NCI-H2107 treated with DMSO at 0.1 percent for 48 hours (cell line): ENCODE measurements around the gene RAMP3.

Experiments used
- DNase-seq: peaks from one replicate; lab custom pipeline; 2025; ENCODE audit not compliant: unreplicated experiment; lab: John Stamatoyannopoulos, UW

Gene RAMP3

DNA sequence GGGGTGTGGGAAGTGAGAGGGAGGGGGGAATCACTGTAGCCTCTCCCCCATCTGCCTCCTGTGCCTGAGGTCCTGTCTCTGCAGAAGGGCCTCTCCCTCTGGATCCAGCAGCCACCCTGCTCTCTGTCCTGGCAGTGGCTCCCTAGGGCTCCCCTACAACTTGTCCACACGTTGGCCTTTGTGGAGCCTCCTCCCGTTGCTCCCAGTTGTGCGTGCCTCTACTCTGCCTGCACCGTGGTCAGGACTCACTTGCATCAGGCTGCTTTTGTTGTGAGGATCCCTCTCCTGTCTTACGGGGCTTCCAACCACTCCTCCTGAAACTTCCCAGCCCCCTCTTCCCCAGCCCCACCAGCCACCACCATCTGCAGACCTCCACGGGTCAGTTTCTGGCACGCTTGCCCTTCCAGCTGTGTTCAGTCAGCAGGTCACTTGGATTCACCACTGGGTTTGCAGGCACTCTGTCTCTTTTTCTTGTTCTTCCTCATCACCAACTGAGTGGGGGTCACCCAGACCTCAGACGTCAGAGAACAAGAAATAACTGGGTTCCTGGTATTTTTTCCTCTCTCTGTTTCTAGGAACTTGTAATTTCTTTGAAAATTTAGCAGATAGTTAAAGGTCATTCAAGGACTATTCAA is 62.3 kb downstream of the RAMP3 start:
- no peak for DNase-seq

DNA sequence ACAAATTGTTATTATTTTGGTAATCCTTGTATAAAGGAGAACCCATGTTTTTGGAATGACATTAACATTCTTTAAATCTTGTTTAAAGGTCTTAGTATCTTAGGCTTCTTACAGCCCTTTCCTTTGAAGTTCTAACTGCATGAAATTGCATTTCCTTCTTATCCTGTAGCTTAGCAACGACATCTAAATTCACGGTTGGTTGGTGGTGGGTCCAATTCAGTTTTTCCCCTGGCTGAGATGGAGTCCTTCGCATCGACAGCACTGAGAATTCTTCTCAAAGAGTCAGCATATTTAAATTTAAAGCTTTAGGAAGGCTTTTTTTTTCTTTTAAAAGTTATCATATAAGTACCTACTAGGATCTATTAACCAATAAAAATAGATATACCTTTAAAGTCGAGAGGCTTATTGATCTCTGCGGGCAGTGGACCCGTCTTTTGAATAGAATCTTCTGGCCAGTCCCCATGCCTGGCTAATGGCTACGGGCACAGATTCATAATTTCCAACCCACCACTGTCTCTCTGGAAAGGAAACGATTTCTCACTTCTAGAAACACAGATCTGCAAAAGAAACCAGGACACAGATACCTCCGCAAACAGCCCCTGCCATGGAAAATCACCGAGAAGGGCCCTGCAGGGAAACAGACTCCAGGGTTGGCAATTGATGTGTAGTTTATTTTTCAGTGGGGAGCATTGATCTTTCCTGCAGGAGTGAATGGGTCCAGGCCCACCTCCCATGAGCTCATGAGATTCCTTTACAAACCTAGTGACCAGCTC is 63.4 kb downstream of the RAMP3 start:
- DNase-seq, result no peak

DNA sequence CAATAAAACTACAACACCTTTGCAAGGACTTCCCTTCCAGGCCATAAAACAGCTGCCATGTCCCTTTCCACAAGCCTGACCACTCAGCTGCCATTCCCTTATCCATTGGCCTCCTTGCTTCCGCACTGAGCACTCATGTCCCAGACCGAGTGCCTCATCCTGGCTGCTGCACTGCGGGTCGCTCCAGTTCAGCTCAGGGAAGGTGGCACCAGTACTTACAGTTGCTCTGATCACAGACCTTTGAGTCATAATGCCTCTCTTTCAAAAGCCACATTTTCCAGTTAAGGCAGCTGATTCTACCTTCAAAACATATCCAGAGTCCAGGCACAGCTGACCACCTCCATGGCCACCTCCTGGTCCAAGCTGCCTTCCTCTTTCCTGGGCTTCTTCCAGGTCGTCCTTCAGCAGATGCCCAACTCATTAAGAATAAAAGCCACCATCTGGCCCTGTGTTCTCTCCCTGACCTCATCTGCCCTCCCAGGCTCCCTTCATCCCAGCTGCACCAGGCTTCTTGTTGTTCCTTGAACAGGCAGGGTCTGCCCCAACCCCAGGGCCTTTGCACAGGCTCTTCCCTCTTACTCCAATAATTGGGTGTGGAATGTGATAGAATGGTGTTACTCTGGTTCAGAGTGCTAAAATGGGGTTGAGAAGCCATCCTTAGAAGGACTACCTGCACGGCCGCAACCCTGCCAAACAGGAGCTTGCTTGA is 64.5 kb downstream of the RAMP3 start:
- DNase-seq, result no peak

DNA sequence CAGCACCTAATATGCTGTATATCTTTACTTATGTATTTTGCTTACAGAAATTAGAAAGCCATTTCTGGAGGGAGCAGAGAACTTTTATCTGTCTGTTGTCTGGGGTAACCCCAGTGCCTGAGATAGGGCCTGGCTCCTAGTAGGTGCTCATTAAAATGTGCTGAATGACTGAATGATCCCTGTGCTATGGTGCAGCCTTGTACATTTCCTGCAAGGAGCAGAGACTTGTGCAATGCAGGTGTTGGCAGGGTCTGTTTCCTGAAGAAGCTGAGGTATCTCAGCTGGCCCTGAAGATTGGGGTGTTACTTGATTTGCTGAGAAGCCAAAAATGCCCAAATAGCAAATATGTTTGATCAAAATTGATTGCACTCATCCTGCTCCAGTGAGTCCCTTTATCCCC is 65.5 kb downstream of the RAMP3 start:
- DNase-seq, result no peak

DNA sequence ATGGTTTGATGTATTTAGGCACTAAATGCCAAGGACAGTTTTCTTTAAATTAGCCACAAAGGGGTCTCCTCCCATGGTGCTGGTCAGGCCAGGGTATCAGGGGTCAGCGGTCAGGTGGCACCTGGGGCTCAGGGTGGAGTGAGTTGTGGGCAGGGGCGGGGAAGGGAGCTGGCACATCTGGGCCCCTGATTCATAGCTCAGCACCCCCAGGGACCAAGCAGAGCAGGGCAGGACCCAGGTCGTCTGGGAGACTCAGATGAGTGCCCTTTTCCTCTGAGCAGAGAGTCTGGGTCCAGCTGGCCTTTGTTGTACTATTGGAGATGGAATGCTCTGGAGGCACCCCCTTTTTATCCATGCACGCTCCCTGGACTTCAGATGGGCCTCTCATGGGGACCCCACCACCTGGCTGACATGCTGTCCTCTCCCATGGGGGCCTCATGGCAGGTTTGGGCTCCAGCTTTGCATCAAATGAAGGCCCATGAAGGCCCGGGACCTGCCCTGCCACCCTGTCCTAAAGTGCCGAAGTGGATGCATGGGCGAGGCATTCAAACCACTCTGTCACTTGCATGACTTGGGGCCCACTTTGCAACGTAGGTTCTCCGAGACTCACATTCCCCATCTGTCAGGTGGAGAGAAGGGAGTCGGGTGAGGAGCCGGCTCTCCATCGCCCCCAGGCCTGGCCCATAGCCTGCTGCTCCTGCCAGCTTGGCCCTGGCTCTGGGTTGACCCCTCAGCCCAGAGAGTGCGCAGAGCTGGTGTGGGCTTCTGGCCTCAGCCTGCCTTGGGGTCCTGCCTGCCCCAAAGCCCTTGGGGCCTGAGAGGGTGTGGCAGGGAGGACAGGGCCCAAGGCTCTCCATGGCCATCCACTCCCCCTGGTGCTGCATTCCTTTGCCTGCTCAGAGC is 66.4 kb downstream of the RAMP3 start:
- DNase-seq, result no peak

DNA sequence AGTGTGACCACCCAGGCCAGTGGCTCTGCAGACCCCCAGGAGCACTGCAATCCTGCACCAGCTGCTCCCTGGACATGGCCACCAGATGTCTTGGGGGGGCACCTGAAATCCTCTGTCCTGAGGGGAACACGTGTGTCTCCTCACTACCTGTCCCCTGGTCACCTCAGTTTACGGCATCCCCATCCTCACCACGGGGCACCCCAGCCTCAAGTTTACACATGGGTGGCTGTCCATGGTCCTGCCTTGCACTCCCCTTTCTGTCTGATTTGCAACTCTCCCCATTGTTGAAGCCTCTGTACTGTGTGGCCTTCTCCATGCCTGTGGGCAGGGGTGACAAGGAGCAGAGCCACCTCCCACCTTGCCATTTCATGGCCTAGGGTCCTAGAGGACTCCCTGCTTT is 67.2 kb downstream of the RAMP3 start:
- no peak for DNase-seq

DNA sequence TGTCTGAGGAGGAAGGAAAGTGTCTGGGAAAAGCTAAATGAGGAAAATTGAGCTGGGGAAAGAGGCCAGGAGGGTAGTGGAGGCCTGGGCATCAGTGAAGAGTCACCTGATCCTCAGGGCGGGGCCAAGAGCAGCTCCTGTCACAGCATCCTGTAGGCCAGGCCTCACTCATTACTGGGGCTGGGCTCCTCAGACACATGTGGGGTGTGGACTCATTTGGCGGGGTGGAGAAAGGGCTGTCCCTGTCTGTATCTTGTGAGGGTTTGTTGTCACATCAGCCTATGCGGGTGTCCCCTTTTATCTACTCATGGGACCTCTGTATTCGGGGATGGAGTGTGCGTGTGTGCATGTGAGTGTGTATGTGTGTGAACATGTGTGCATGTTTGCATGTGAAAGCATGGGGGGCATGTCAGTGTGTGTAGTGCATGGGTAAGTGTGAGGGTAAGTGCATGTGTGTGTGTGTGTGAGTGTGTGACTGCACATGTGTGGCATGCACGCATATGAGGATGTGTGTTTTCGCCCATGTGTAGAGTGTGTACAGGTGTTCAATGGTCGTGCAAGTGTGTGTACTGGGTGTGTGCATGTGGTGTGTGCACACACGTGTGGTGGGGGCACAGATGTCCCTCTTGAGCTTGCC is 67.8 kb downstream of the RAMP3 start:
- DNase-seq, result no peak

DNA sequence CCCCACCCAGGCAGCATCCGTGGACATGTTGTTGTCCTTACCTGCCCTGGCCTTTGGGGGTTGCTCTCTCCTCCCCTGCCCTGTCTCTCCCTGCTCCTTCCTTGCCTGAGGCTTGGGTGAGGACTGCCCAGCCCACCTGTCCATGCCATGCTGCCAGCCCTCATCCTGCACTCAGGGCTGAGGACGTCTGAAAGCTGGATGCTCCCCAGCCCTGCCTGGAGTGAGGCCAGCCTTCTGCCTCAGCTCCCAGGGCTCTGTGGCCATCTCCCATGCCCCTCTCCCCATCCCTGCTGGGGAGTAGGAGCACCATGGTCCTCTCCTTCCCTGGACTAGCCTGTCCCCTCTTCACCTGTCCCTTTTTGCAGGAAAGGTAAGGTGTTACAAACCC is 68.4 kb downstream of the RAMP3 start:
- no peak for DNase-seq

DNA sequence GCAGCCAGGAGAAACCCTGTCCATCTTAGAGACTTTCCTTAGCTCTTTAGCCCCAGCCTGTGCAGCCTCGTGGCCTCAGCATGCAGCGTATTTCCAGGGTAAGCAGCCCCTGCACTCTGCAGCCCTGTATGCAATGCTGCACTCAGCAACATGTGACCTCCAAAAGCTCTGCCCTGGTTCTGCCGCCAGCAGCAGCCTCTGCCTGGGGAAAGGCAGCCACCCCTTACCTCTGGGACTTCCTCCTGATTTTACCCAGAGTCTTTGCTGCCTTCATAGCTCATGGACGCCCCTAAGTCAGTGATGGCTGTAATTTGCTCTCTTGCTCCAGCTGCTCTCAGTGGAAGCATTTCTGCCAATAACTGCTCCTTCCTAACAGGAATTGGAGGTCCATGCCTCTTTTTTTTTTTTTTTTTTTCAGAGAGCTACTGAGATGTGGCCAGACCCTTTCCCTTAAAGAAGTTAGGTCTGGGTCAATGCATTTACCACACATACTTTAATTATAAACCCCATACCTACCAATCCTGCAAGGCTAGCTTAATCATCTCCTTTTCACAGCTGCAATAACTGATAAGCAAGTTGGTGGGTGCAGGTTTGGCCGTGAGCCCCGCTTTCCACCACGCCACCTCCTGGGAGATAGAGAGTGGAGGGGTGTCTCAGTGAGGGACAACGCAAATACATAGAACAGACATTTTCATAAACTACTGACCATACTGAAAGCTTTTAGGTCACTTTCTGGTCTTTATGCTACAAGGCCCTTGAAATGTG is 71.7 kb downstream of the RAMP3 start:
- DNase-seq, result no peak

DNA sequence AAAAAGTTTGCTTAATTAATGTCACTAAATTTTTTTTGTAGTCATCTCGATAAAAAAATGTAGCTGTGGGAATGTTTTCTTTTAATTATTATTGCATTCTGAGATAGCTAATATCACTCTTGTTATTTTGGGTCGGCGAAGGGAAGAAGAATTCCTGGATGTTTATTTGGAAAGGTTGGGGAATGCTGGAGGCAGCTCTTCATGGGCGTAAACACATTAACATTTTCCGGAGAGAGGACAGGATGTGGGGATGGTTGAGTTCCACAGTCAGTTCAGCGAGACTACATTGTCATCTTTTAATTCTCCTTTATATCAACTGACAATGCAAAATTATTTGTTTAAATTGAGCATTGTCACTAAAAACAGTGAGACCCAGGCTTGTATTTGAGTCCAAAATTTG is 72.5 kb downstream of the RAMP3 start:
- DNase-seq, result no peak

DNA sequence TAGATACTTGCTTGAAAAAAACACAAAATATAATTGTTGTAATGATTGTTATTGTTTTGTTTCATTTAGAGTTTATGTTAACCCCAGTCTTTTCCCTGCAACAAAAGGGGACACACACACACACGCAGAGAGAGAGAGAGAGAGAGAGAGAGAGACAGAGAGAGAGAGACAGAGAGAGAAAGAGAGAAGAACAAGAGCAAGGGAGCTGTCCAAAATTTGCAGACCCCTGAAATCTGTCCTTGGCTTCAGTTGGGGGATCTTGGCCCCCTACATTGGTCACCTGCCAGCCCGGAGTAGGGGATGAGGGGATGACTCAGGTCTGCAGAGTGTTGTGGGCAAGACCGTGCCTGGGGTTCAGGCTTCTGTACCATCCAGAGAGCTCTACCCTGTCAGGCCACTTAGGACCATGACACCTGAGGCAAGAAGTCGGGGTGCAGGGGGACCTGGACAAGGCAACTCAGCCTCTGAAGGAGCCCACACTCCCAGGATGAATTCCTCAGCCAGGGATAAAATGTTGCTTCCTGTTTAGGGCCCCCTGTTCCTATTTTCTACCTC is 73.1 kb downstream of the RAMP3 start:
- no peak for DNase-seq

DNA sequence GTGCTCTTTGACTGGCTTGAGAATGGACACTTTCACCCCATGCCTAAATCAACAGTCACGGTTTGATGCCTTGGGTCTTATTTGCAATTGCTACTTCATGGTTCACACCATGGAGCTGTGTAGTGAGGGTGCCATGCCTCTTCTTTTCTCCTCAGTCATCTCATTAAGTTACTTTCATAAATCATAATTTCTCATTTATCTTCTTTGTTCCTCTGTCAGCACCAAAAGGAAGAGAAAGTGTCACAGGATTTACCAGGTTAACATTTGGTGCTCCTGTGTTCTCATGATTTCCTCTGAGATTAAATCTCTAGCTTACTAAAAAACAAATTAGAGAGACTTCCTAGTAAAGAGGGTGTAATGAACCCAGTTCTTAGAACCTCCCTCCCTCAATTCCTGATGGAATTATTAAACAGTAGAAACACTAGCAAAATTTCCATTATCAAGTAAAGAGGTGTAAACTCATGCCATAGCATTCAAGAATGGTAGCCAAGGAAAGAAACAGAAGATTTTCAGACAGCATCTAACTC is 75.7 kb downstream of the RAMP3 start:
- DNase-seq, result no peak
